ENCODE data around the gene PITX3. TPM values are rescaled to one million over a fixed set of nuclear protein-coding genes. Genes with fewer than 3 reads are reported as not detected.

PITX3 gene
- polyA plus RNA-seq, 1 experiment = not detected

DNA sequence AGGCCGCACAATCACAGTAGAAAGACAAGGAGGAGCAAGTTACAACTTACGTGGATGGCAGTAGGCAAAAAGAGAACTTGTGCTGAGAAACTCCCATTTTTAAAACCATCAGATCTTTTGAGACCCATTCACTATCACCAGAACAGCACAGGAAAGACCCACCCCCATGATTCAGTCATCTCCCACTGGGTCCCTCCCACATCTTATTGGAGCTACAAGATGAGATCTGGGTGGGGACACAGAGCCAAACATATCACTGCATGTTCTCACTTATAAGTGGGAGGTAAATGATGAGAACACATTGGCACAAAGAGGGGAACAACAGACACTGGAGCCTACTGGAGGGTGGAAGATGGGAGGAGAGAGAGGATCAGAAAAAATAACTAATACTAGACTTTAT is 56.7 kb downstream of the PITX3 start:
- ChIA-PET POLR2A (no interaction called here), CTCF (interaction anchor here (1.8 kb wide), 1 partner anchor 15 kb away, joined by 7 read pairs; no protein-coding TSS in a partner anchor)
- no peak overlapping the region for H3K4me3 ChIP-seq (ENCODE audit: low read depth, low read length)
- peaks cover 6% of the 10 kb centered on the region for H3K27me3 ChIP-seq (ENCODE audit: control insufficient read depth, insufficient read depth, low read length)
- no peaks in the 10 kb centered on the region for H3K36me3 ChIP-seq (ENCODE audit: control insufficient read depth, insufficient read depth, low read length)
- no peak for DNase-seq (ENCODE audit: low read depth)
- TF ChIP-seq, protein P1, sequence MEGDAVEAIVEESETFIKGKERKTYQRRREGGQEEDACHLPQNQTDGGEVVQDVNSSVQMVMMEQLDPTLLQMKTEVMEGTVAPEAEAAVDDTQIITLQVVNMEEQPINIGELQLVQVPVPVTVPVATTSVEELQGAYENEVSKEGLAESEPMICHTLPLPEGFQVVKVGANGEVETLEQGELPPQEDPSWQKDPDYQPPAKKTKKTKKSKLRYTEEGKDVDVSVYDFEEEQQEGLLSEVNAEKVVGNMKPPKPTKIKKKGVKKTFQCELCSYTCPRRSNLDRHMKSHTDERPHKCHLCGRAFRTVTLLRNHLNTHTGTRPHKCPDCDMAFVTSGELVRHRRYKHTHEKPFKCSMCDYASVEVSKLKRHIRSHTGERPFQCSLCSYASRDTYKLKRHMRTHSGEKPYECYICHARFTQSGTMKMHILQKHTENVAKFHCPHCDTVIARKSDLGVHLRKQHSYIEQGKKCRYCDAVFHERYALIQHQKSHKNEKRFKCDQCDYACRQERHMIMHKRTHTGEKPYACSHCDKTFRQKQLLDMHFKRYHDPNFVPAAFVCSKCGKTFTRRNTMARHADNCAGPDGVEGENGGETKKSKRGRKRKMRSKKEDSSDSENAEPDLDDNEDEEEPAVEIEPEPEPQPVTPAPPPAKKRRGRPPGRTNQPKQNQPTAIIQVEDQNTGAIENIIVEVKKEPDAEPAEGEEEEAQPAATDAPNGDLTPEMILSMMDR (IDR thresholded peaks at IDR 0.05; ENCODE audit: insufficient read depth, low read depth, low read length) = no peak

Other genes starting within 250 kb of the PITX3 start
- 17.9 and 18.5 TPM in 2 replicates for gene ARMH3, start 185.3 kb downstream of the PITX3 start, polyA plus RNA-seq (2011; rRNA removed)
- 8.3 and 11.8 TPM in 2 replicates for gene HPS6, start 176.2 kb downstream of the PITX3 start, polyA plus RNA-seq (2011; rRNA removed)
- gene LDB1, start 121.1 kb downstream of the PITX3 start, polyA plus RNA-seq (2011; rRNA removed) = 85.3 and 115 TPM in 2 replicates
- 11.0 and 17.3 TPM in 2 replicates for gene PPRC1, start 108.5 kb downstream of the PITX3 start, polyA plus RNA-seq (2011; rRNA removed)
- 47.5 and 49.2 TPM in 2 replicates for gene NOLC1, start 89.1 kb downstream of the PITX3 start, polyA plus RNA-seq (2011; rRNA removed)
- 0.34 and 0.43 TPM in 2 replicates for gene ELOVL3, start 15.2 kb downstream of the PITX3 start, polyA plus RNA-seq (2011; rRNA removed)
- gene GBF1, start 4.0 kb upstream of the PITX3 start, polyA plus RNA-seq (2011; rRNA removed) = 19.0 and 28.4 TPM in 2 replicates
- 17.8 and 31.3 TPM in 2 replicates for gene NFKB2, start 154.2 kb upstream of the PITX3 start, polyA plus RNA-seq (2011; rRNA removed)
- 1.2 and 1.8 TPM in 2 replicates for gene PSD, start 177.3 kb upstream of the PITX3 start, polyA plus RNA-seq (2011; rRNA removed)
- 3.5 and 7.5 TPM in 2 replicates for gene FBXL15, start 179.3 kb upstream of the PITX3 start, polyA plus RNA-seq (2011; rRNA removed)
- 51.2 and 74.4 TPM in 2 replicates for gene CUEDC2, start 191.1 kb upstream of the PITX3 start, polyA plus RNA-seq (2011; rRNA removed)
- not detected in 2 replicates for gene C10orf95, start 210.0 kb upstream of the PITX3 start, polyA plus RNA-seq (2011; rRNA removed)

Data from BJ (cell line).